Measurements from ENCODE around the gene AGAP2. TPM values are rescaled to one million over a fixed set of nuclear protein-coding genes. Genes with fewer than 3 reads are reported as not detected.
"Not testable (repeated sequence)": the region's sequence is repeated elsewhere in the genome, so short reads cannot be mapped to it uniquely, and the experiment has no call there.

AGAP2 gene
- polyA plus RNA-seq, 1 donor: 2.9 TPM

GRCh38 chr12:57715036-57715748 lies 23.4 kb downstream of the AGAP2 start:
- H3K36me3 ChIP-seq (ENCODE audit: control insufficient read depth, insufficient read depth, low read length): peaks cover 62% of the 10 kb centered on the region
- not testable (repeated sequence) for H3K4me1 ChIP-seq (ENCODE audit: control insufficient read depth, insufficient read depth, low read length); H3K27ac ChIP-seq (ENCODE audit: low read length); H3K9me3 ChIP-seq (ENCODE audit: control insufficient read depth, low read depth, low read length); H3K27me3 ChIP-seq (ENCODE audit: control insufficient read depth, insufficient read depth, low read length); DNase-seq; H3K4me3 ChIP-seq (ENCODE audit: low read length)
- WGBS (ENCODE audit: insufficient coverage, low lambda C conversion rate): no CpG with 5 or more reads among the region's 6 CpGs

DNA sequence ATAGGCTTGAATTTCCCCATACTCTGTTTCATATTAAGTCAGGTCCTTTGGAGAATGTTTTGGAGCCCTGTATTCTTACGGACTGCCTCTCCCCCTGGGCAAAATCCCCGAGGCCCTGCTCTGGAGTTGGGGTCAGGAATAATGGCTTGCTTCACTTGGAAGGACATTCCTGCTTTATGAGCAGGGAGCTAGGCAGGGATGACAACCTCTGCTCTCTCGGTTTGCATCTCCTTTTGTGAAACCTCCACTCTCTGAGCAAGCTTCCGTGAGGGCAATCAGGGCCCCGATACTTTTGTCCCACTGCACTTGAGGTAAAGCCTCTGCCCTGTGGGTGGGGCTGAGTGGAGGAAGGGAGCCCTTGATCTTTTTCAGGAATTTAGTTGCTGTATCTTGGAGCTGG lies 25.3 kb downstream of the AGAP2 start:
- Histone ChIP-seq H3K36me3 (ENCODE audit: control insufficient read depth, insufficient read depth, low read length) (peaks cover 46% of the 10 kb centered on the region), H3K27ac (ENCODE audit: low read length) (no peak overlapping the region), H3K4me3 (ENCODE audit: low read length) (no peak overlapping the region), H3K27me3 (ENCODE audit: control insufficient read depth, insufficient read depth, low read length) (no peaks in the 10 kb centered on the region), H3K4me1 (ENCODE audit: control insufficient read depth, insufficient read depth, low read length) (no peaks in the 10 kb centered on the region), H3K9me3 (ENCODE audit: control insufficient read depth, low read depth, low read length) (no peaks in the 10 kb centered on the region)
- no CpG with 5 or more reads among the region's 5 CpGs for WGBS (ENCODE audit: insufficient coverage, low lambda C conversion rate)
- no peak for DNase-seq

- Histone ChIP-seq H3K27ac (ENCODE audit: low read length) (no peak overlapping the region), H3K4me3 (ENCODE audit: low read length) (no peak overlapping the region), H3K36me3 (ENCODE audit: control insufficient read depth, insufficient read depth, low read length) (peaks cover 42% of the 10 kb centered on the region), H3K9me3 (ENCODE audit: control insufficient read depth, low read depth, low read length) (no peaks in the 10 kb centered on the region), H3K27me3 (ENCODE audit: control insufficient read depth, insufficient read depth, low read length) (no peaks in the 10 kb centered on the region), H3K4me1 (ENCODE audit: control insufficient read depth, insufficient read depth, low read length) (no peaks in the 10 kb centered on the region)
- no peak for DNase-seq
- 100% methylated on average over 2 of the region's 3 CpGs for WGBS (ENCODE audit: insufficient coverage, low lambda C conversion rate)
Observed at GRCh38 chr12:57712701-57713100, 25.8 kb downstream of the AGAP2 start.

DNA sequence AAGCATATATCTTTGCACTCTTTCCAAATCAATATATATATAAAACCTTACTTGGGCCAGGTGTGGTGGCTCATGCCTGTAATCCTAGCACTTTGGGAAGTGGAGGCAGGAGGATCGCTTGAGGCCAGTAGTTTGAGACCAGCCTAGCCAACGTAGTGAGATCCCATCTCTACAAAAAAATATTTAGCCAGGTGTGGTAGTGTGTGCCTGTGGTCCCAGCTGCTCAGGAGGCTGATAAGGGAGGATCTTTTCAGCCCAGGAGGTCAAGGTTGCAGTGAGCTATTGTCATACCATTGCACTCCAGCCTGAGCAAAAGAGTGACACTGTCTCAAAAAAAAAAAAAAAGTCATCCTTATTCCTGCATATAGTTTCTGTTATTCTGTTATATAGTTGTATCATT lies 30.2 kb downstream of the AGAP2 start:
- no peaks in the 10 kb centered on the region for H3K27me3 ChIP-seq (ENCODE audit: control insufficient read depth, insufficient read depth, low read length)
- no CpG with 5 or more reads among the region's 2 CpGs for WGBS (ENCODE audit: insufficient coverage, low lambda C conversion rate)

GRCh38 chr12:57707250-57707649 lies 31.3 kb downstream of the AGAP2 start:
- no peaks in the 10 kb centered on the region for H3K9me3 ChIP-seq (ENCODE audit: control insufficient read depth, low read depth, low read length)
- H3K27me3 ChIP-seq (ENCODE audit: control insufficient read depth, insufficient read depth, low read length): no peaks in the 10 kb centered on the region
- no peak overlapping the region for H3K27ac ChIP-seq (ENCODE audit: low read length)
- no peaks in the 10 kb centered on the region for H3K4me1 ChIP-seq (ENCODE audit: control insufficient read depth, insufficient read depth, low read length)
- WGBS (ENCODE audit: insufficient coverage, low lambda C conversion rate): no CpG with 5 or more reads among the region's 3 CpGs
- no peak overlapping the region for H3K4me3 ChIP-seq (ENCODE audit: low read length)
- peaks cover 30% of the 10 kb centered on the region for H3K36me3 ChIP-seq (ENCODE audit: control insufficient read depth, insufficient read depth, low read length)
- DNase-seq: no peak

More for the DNA sequence above, 30.2 kb downstream of the AGAP2 start:
- Histone ChIP-seq H3K4me3 (ENCODE audit: low read length) (no peak overlapping the region), H3K4me1 (ENCODE audit: control insufficient read depth, insufficient read depth, low read length) (no peaks in the 10 kb centered on the region), H3K9me3 (ENCODE audit: control insufficient read depth, low read depth, low read length) (no peaks in the 10 kb centered on the region), H3K36me3 (ENCODE audit: control insufficient read depth, insufficient read depth, low read length) (peaks cover 32% of the 10 kb centered on the region), H3K27ac (ENCODE audit: low read length) (no peak overlapping the region)
- DNase-seq: no peak

GRCh38 chr12:57700317-57700716 lies 38.2 kb downstream of the AGAP2 start:
- peaks cover 45% of the 10 kb centered on the region for H3K36me3 ChIP-seq (ENCODE audit: control insufficient read depth, insufficient read depth, low read length)
- no peak overlapping the region for H3K27ac ChIP-seq (ENCODE audit: low read length)
- no peak overlapping the region for H3K4me3 ChIP-seq (ENCODE audit: low read length)
- no CpG with 5 or more reads among the region's 2 CpGs for WGBS (ENCODE audit: insufficient coverage, low lambda C conversion rate)
- no peaks in the 10 kb centered on the region for H3K27me3 ChIP-seq (ENCODE audit: control insufficient read depth, insufficient read depth, low read length)
- no peaks in the 10 kb centered on the region for H3K9me3 ChIP-seq (ENCODE audit: control insufficient read depth, low read depth, low read length)
- peaks cover 5% of the 10 kb centered on the region for H3K4me1 ChIP-seq (ENCODE audit: control insufficient read depth, insufficient read depth, low read length)
- DNase-seq: no peak

DNA sequence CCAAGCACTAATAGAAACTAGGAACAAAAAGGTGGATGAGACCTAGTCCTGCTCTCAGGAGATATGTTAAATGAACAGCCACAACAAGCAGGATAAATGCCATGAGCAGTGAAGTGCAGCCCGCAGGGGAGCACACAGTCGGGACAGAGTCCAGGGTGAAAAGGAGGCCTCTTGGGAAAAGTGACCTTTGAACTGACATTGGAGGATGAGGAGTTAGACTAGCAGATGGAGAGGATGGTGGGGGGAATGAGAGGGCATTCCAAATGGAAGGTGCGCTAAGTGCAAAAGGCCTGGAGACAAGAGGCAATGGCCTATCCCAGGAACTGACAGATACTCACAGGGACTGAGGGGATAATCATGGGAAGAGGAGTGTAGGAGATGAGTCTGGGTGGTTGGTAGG lies 40.1 kb downstream of the AGAP2 start:
- DNase-seq: peak in 1 of 2 donors; percentile 28
- H3K4me1 ChIP-seq (ENCODE audit: control insufficient read depth, insufficient read depth, low read length): peaks cover 13% of the 10 kb centered on the region
- H3K27me3 ChIP-seq (ENCODE audit: control insufficient read depth, insufficient read depth, low read length): no peaks in the 10 kb centered on the region
- no peak overlapping the region for H3K4me3 ChIP-seq (ENCODE audit: low read length)
- H3K27ac ChIP-seq (ENCODE audit: low read length): no peak overlapping the region
- H3K36me3 ChIP-seq (ENCODE audit: control insufficient read depth, insufficient read depth, low read length): peaks cover 38% of the 10 kb centered on the region
- WGBS (ENCODE audit: insufficient coverage, low lambda C conversion rate): no CpG with 5 or more reads among the region's 3 CpGs
- H3K9me3 ChIP-seq (ENCODE audit: control insufficient read depth, low read depth, low read length): no peaks in the 10 kb centered on the region

GRCh38 chr12:57697076-57697475 lies 41.5 kb downstream of the AGAP2 start:
- Histone ChIP-seq H3K4me1 (ENCODE audit: control insufficient read depth, insufficient read depth, low read length) (peaks cover 17% of the 10 kb centered on the region), H3K27me3 (ENCODE audit: control insufficient read depth, insufficient read depth, low read length) (no peaks in the 10 kb centered on the region), H3K36me3 (ENCODE audit: control insufficient read depth, insufficient read depth, low read length) (peaks cover 33% of the 10 kb centered on the region), H3K9me3 (ENCODE audit: control insufficient read depth, low read depth, low read length) (no peaks in the 10 kb centered on the region), H3K4me3 (ENCODE audit: low read length) (no peak overlapping the region), H3K27ac (ENCODE audit: low read length) (no peak overlapping the region)
- no peak for DNase-seq
- no CpG with 5 or more reads among the region's 1 CpG for WGBS (ENCODE audit: insufficient coverage, low lambda C conversion rate)

DNA sequence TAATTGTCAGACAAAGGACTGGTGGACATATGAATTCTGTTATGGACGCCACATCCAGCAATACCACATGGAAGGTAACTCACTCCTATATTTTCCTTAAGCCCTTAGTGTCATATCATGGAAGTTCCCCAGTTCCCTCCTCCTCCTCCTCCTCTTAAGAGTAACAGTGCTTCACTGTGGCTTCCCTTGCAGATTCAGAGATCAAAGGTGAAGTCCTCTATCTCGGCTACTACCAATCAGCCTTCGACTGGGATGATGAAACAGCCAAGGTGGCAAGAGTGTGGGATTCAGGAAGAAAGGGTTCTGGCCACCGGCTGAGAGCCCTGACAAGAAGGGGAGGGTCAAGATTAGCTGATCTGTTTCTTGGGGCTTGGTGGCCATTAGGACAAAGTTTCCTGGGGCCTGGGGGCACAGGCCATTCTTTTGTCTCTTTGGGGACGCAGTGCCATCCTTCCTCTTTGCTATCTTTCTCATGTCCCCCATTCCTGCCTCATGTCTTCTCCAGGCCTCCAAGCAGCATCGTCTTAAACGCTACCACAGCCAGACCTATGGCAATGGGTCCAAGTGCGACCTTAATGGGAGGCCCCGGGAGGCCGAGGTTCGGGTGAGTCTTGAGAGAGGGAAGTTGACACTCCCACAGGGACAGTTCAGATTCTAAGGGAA lies 42.6 kb downstream of the AGAP2 start:
- Histone ChIP-seq H3K9me3 (ENCODE audit: control insufficient read depth, low read depth, low read length) (no peaks in the 10 kb centered on the region), H3K36me3 (ENCODE audit: control insufficient read depth, insufficient read depth, low read length) (peaks cover 33% of the 10 kb centered on the region), H3K27me3 (ENCODE audit: control insufficient read depth, insufficient read depth, low read length) (no peaks in the 10 kb centered on the region), H3K4me3 (ENCODE audit: low read length) (no peak overlapping the region), H3K4me1 (ENCODE audit: control insufficient read depth, insufficient read depth, low read length) (peaks cover 17% of the 10 kb centered on the region), H3K27ac (ENCODE audit: low read length) (no peak overlapping the region)
- WGBS (ENCODE audit: insufficient coverage, low lambda C conversion rate): no CpG with 5 or more reads among the region's 11 CpGs
- DNase-seq: peak; percentile 27 to 51

DNA sequence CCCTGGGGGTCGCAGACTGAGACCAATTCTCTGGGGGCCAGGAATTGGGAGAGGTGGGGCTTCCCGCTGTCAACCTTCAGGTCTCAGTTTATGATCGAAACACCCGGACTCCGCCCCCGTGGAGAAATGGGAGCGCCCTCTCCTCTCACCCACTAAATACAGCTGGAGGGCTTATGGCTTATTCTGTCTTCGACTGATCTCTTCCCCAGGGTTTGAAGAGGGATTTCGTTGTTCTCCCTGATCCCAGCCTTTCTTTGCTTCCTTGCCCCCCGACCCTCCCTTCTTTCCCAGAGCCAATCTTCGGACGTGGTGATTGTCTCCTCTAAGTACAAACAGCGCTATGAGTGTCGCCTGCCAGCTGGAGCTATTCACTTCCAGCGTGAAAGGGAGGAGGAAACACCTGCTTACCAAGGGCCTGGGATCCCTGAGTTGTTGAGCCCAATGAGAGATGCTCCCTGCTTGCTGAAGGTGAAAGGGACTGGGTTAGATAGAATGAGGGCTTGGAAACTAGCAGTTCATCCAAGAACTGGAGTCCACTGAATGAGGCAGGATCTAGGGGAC lies 44.0 kb downstream of the AGAP2 start:
- Histone ChIP-seq H3K36me3 (ENCODE audit: control insufficient read depth, insufficient read depth, low read length) (peaks cover 28% of the 10 kb centered on the region), H3K4me3 (ENCODE audit: low read length) (peak overlapping the region; percentile 72), H3K27ac (ENCODE audit: low read length) (peak overlapping the region; percentile 59), H3K4me1 (ENCODE audit: control insufficient read depth, insufficient read depth, low read length) (peaks cover 17% of the 10 kb centered on the region), H3K9me3 (ENCODE audit: control insufficient read depth, low read depth, low read length) (no peaks in the 10 kb centered on the region), H3K27me3 (ENCODE audit: control insufficient read depth, insufficient read depth, low read length) (no peaks in the 10 kb centered on the region)
- DNase-seq: peak in 1 of 2 donors; percentile 49
- WGBS (ENCODE audit: insufficient coverage, low lambda C conversion rate): no CpG with 5 or more reads among the region's 15 CpGs

All from large intestine (tissue), 3 donors.